Measurements from ENCODE around the gene EMCN.
"Not testable (repeated sequence)": the region's sequence is repeated elsewhere in the genome, so short reads cannot be mapped to it uniquely, and the experiment has no call there.

EMCN gene

DNA sequence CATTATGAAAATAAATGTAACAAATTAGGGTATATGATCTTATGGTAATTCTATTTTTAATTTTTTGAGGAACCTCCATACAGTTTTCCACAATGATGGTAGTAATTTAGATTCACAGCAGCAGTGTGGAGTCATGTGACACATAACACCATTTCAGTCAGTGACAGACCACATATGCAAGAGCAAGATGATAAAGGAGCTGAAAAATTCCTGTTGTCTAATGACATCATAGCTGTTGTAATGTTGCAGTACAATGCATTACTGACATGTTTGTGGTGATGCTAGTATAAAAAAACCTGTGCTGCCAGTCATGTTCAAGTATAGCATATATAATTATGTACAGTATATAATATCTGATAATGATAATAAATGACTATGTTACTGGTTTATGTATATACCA, 28.5 kb downstream of the EMCN start:
- DNase-seq = no peak

DNA sequence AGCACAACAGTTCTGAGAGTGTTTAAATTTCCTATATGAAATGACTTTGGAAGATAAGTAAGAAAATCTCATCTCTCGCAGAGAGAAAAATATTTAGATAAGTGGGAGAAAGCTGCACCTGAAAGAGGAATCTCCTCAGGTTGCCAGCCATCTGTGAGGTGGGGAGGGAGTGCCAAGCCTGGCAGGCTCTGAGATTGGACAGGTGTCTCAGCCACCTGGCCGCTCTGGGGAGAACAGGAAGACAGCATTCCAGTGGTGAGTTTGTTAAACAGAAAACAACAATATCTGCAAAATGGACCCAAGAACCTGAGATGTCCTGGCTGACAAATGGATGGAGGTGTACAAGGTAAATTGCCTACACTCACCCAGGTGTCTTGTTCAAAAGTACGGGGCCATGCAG, 31.3 kb downstream of the EMCN start:
- DNase-seq = no peak

DNA sequence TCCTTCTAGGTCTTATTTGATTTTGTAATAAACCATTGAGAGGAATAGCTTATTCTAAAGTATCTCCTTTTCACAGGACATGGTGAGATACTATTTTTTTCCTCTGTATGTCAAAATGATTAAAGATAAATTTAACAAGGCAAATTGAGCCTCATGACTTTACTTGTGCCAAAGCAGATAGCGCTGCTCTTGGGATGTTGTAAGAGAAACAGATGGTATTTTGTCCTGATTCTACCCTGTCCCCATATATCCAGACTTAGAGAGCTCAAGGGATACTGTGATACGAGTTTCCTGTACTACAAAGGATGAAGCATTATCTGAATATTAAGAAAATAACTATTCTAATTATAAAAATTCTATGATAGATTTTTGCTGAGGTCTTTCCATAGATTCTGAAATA, 34.0 kb downstream of the EMCN start:
- DNase-seq = no peak

DNA sequence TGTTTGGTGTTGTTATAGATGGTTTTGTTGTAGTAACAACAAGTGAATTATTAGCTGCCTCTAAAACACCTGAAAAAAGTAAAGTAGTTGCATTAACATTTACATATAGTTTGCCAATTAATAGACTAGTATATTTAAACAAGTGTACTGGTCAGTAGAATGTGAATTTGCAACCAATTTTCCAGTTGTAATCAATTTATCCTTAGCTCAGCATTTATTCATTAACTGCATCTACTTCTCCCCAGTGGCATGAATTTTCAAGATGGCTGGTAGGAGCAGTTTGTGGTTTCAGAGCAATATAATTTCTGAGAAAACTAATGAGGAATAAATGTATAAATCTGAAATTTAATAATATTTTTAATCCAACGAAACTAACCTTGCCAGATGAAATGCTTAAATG, 37.9 kb downstream of the EMCN start:
- DNase-seq = no peak

DNA sequence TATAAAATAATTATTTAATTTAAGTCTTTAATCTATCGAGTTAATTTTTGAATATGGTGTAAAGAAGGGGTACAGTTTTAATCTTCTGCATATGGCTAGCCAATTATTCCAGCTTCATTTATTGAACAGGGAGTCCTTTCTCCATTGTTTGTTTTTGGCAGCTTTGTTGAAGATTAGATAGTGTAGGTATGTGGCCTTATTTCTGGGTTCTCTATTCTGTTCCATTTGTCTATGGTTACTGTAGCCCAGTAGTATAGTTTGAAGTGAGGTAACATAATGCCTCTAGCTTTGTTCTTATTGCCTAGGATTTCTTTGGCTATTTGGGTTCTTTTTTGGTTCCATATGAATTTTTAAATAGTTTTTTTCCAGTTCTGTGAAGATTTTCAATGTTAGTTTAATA, 48.3 kb downstream of the EMCN start:
- DNase-seq = no peak

DNA sequence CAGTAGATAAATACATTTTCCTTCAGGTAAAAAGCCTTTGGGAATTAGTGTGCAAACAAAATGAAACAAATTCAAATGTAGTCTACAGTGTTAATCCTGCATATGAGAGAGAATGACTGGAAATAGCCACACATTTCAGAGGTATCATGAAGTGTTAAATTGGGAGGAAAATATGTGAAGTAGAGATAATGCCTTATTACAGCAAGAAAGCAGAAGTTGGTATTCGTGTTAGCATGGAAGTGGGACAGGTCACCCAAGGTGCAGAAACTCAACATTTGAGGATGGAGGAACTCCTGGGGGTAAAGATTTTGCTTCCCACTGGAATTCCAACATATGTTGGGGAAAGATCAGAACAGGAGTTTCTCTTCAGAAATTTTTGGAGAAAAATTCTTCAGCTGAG, 51.3 kb downstream of the EMCN start:
- no peak for DNase-seq

DNA sequence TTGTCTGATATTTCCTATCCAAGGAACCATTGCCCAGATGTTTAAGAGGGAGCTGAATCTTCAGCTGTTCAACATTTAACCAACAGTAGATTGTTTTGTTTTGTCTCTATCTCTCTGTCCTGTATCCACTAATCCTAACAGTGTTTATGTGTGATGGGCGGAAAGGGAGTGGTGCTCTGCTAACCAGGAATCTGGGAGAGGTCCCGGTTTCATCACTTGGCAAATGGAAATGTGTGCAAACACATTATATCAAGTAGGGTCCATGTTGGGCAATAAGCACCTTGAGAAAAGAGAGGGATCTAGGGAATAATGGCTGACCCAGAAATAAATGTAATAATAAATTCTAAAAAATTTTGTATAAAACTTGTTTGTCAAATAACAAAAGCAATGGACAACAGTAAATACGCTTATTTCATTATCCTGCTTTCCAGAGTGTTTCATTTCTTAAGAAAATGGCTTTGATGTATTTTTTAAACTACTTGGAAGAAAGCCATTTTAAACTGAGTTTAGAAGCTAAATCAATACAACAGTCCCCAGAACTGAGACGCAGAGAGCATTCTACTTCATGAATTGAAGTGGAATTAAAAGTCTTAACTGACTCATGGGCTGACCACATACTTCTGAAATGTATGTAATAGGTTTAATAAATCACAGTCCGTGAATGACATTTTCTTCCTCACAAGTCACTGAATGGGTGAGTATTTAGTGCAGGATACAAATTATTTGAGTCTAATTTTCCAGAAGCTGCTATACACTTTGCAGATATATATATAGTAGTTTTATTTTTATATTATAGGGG, 55.8 kb downstream of the EMCN start:
- DNase-seq = no peak

DNA sequence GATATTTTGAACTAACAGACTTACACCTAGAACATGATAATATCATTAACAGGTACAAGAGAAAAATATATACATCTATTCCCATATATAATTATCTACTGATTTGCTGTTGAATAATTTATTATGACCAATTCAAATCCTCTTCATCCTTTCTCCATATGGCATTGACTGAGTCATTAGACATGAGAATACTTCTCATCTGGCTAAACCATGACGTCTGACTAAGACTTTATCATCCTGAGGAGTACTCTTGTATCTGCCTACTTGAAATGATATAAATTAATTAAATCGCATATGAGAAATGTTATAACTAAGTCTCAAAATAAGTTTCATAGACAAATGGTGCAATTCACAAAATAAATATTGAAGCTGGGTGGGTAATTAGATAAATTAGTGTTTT, 67.4 kb downstream of the EMCN start:
- DNase-seq = no peak

DNA sequence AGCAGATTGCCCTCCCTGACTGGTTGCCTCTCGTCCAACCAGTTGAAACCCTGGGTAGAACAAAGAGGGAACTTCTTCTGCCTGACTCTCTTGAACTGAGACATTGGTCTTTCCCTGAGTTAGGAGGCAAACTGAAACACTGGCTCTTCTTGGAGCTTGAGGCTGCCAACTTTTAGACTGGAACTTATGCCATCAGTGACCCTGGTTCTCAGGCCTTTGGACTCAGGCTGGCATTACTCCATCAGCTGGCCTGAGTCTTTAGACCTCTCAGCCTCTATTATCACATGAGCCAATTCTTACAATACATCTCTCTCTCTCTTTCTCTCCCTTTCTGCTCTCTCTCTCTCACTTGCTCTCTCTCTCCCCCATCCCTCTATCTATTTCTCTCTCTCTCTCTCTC, 86.4 kb downstream of the EMCN start:
- DNase-seq = no peak

DNA sequence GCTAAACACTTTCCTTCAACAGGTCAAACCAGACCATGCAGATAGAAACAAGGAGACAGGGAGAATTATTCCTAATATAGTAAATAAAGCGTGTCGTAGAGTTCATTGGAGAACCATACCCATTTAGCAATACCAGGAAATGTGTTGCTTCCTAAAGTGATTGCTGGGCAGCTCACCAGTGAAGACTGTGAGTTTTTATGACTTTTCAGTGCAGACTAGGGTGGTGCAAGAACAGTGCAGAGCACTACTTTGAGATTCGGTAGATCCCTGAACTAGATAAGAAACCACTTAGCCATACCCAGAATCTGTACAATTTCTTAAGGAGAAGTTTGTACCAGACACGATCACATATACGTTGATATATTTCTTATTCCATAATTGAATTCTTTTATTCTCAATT, 87.4 kb downstream of the EMCN start:
- no peak for DNase-seq

DNA sequence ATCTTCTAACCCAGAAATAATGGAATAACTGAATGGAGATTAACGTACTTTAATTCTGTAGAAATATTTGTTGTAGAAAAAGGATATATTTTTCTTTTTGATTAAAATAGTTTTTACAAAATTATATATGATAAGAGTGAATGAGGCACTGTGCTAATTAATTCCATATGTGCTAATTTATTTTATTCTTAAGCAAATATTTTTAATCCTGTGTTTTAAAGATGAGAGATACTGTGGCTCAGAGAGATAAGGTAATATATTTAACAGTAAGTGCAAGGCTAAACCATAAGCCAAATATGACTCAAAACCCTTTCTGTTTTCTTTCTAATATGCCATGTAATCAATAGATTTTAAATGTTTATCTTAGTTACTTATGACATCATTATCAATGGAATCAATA, 88.2 kb downstream of the EMCN start:
- no peak for DNase-seq

DNA sequence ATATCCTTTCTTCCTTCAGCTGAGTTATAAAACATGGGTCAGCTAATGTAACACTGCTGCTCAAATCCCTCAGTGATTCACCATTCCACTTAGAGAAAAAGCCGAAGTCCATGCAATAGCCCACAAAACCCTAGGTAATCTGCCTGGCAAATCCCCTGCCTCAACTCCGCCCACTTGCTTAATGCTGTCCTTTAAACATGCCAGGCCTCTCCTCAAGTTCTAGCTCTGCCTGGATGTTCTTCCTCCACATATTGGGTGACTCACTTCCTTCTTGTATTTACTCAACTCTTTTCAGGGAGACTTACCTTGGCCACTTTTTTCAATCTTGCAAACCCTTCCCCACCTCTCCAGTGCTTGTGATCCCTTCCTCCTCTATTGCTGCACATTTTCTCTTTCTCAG, 89.8 kb downstream of the EMCN start:
- DNase-seq = no peak

DNA sequence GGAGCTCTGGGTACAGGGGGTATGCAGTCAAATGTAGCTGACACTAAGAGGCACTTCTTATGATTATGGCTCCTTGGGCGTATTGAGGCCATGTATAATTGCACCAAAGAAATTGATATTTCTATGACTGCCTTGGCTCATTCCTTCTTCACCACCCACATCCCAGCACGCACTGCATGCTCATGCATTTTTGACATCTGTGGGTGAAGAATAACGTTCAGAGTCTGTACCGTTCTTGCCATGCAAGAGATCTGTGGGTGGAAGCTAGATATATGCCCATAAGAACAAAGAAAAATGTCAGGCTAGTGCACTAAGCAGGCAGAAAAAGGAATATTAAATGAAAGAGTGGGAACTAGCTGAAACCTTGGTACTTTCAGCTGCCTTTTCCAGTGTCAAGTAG, 93.4 kb downstream of the EMCN start:
- DNase-seq = no peak

DNA sequence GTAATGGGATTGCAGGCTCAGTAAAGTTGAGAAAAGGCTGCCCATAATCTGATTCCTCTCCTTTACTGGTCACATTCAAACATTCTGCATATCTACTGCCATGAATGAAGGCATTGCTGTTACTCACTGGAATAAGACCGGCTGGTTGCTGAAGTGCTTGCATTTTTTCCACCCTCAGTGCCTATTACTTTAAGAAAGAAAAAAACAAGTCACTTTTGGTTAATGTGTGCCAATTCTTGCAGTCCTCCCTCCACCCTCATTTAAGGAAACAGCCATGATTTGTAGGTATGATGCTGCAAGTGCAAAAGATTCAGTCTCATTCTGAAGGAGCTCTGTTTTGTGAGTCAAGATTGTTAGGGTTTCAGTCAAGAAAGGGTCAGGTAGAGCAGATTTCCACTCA, 94.9 kb downstream of the EMCN start:
- DNase-seq = no peak

DNA sequence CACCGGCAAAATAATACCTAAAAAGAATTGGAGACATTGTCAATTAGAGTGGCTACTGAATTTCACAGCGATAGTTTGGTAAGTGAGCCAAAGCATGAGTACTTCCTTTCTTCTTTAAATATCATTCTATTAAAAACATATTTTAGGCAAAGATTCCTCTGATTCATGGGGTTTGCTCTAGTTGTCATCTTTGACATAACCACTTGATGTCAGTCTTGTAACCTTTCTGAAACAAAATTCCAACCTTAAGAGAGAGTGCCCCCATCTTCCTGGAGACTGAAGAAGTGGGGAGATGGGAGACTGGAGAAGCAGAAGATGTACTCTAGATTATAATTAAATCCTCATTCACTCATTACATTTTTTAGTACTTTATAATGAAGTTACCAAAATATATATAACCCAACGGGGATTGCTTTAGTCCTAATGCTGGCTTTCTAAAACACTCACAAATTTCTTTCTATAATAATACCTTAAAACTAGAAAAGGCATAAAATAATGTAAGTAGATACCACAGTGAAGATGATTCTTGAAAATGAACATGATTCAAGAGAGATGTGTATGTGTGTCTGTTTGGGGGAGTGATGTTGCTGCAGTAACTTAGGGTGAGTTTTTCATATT, 96.4 kb downstream of the EMCN start:
- no peak for DNase-seq

DNA sequence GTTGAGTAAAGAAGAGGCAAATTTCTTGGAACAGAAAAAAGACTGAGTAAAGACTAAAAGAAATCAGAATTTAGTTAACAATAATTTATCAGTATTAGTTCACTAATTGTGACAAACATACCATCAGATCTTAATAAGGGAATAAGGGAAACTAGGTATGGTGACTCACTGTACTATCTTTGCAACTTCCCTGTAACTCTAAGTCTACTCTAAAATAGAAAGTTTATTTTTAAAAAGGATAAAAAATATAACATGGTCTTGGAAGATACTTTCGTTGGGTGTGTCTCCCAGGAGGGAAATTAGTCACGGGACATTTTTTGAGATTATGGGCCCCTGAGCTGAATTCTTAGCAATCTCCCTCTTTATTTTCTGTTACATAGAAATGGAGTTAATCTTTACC, 97.3 kb downstream of the EMCN start:
- no peak for DNase-seq

DNA sequence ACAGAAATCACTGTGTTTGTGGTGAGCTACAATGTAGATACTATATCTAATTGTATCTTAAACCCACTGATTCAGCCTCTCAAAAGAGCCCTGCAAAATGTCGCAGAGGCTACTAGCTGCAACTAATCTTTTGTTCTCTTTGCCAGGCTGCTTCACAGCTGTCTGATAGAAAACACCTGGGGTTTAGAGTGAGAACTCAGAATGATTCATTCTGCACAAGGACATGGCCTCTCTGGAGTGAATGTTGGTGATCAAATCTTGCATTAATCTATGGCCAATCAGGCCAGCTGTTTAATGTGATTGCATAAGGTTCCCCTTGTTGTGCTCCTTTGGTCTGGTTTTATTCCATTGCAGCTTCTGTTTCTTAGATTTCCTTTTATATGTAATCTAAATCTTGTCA, 100.3 kb downstream of the EMCN start:
- no peak for DNase-seq

DNA sequence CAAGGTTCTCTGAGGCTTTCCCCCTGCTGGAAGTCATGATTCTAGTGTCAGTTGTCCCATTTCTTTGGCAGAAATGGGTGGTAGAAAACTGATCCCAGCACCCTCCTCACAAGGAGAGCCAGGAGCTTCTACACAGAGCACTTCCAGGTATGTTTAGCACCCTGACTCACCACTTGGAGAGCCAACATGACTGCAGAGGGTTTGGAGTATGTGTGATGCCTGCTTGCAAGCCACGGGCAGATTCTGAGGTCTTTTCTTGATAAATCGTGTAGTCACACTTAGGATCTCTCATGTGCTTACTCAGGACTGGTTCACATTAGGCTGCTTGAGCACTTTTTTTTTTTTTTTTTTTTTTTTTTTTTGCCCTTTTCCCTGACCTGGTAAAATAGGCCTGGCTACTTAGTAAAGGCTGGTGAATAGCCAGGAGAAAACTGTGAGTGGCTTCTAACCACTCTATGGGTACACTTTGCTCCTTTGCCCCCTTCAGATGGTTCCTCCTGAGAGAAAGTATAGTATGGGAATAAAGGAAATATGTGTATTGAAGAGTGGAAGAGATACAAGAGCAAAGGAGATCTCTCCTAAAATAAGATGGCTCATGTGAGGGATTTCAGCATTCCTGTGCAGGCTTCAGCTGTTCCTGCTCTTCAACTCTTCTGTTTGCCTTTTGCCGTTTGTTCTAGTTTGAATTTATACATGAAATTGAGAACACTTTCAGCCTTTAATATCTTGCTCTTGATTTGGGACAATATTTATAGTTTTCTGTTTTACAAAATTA, 103.6 kb downstream of the EMCN start:
- DNase-seq = no peak

DNA sequence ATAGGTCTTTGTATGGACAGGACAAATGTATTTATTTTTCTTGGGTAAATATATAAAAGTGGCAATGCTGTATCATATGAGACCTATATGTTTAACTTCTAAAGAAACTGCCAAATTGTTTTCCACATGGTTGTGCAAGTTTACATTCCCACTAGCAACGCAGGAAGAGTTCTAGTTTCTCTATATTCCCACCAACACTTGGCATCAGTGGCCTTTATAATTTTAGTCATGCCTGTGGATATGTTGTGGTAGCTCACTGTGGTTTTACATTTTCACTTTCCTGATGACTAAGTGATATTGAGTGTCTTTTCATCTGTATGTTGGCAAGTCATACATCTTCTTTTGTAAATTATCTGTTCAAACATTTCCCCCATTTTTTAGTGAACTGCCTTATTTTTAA, 126.0 kb downstream of the EMCN start:
- no peak for DNase-seq

DNA sequence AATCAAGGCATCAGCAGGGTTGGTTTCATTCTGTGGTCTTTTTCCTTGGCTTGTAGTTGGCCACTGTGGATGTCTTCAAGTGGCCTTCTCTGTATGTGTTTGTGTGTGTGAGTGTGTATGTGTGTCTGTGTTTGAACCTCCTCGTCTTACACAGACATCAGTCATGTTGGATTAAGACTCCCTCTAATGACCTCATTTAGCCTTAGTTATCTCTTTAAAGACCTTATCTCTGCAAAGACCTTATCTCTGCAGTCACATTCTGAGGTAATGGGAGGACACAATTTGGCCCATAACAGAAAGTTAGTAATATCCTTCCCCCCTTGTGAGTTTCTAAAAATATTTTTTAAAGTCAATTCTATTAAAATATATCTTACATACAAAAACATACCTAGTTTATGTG, 126.7 kb downstream of the EMCN start:
- no peak for DNase-seq

DNA sequence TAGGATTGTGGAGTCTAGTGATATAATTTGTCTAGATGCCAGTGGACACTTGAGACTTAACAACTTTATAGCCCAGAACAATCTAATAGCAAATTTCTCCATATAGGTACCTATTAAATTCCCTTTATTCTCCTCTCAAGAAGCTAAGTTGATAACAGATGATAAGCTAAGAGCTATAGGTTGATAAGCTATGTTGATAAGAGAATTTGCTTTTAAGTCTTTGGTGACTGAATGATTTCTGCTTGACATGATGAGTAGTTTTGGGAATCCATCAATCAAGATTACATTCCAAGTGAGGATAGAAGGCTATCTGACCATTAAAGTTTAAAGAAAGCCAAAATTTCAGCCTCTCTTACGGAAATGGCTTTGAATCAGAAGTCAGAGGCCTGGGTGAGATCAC, 131.6 kb downstream of the EMCN start:
- no peak for DNase-seq

DNA sequence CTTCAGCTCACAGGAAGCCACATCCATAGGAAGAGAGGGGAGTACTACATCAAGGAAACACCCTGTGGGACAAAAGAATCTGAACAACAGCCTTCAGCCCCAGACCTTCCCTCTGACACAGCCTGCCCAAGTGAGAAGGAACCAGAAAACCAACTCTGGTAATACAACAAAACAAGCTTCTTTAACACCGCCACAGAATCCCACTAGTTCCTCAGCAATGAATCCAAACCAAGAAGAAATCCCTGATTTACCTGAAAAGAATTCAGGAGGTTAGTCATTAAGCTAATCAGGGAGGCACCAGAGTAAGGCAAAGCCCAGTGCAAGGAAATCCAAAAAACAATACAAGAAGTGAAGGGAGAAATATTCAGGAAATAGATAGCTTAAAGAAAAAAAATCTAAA, 137.4 kb downstream of the EMCN start:
- not testable (repeated sequence) for DNase-seq

DNA sequence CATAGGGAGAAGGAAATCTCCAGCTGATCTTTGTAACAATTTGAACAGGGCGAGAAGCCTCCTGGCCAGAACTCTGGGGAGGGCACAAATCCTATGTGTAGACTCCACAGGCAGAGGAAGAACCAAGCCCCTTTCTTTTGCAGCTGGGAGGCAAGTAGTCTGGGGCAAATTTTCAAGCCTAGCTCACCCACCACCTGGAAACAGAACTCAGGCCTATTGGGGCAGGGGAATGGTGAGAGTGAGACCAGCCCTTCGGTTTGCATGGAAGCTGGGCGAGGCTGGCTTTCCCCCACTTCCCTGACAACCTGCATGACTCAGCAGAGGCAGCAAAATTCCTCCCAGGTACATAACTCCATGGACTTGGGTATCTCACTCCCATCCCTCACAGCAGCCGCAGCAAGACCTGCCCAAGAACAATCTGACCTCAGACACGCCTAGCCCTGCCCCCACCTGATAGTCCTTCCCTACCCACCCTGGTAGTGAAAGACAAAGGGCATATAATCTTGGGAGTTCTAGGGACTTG, 138.2 kb downstream of the EMCN start:
- no peak for DNase-seq

DNA sequence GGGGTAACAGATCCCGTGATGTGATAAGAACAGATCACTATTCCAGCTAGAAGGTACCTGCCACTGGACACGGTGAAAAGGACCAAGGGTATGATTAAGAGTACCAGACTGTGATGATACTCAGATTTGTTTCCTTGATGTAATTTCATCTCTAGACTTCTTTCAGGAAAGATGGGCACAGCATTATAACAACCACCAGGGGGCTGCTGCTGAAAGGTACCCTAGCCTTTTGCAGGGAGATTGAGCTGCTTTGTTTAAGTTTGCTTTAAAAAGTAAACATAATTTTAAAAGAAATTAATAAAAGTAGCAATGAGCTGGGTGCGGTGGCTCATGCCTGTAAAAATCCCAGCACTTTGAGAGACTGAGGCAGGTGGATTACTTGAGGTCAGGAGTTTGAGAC, 145.4 kb downstream of the EMCN start:
- no peak for DNase-seq
